Uterus (tissue), 4 donors: ENCODE data around the gene GPATCH2. TPM values are rescaled to one million over a fixed set of nuclear protein-coding genes. Genes with fewer than 3 reads are reported as not detected.

Experiments
- DNase-seq, 2 donors: peaks; one replicate each; pipeline ENCODE4 v3.0.0-alpha.2; 2019 to 2020
- H3K27ac ChIP-seq, 2 donors: fragments of 200-600 bp; sonication (generic); 1 replicate in 1 of 2; 2 replicates in 1 of 2; pipeline ENCODE4 v1.5.1; 2016 to 2018
- H3K27me3 ChIP-seq, 2 donors: fragments of 200-600 bp; sonication (generic); one replicate each; pipeline ENCODE4 v1.5.1; 2018 to 2019; ENCODE audit warnings: control low read depth in 1 of 2
- H3K36me3 ChIP-seq, 2 donors: fragments of 200-600 bp; sonication (generic); one replicate each; pipeline ENCODE4 v1.5.1; 2019; ENCODE audit warnings: control low read depth in 1 of 2
- H3K4me1 ChIP-seq, 2 donors: fragments of 200-600 bp; sonication (generic); one replicate each; pipeline ENCODE4 v1.5.1; 2018 to 2019; ENCODE audit warnings: control low read depth in 1 of 2
- H3K4me3 ChIP-seq, 2 donors: fragments of 200-600 bp; sonication (generic); 1 replicate in 1 of 2; 2 replicates in 1 of 2; pipeline ENCODE4 v1.5.1; 2018 to 2019; ENCODE audit warnings: mild to moderate bottlenecking in 1 of 2
- H3K9me3 ChIP-seq, 2 donors: fragments of 200-600 bp; sonication (generic); one replicate each; pipeline ENCODE4 v1.5.1; 2019; ENCODE audit warnings: control low read depth in 1 of 2
- CTCF ChIP-seq, 4 experiments: fragments of 200-600 bp in 2 of 4; fragments of 450-650 bp in 2 of 4; sonication (generic) in 2 of 4; IDR thresholded peaks; one replicate each; pipeline ENCODE4 v1.5.1; 2016 to 2019; ENCODE audit warnings: antibody characterized with exemption in 4 of 4, mild to moderate bottlenecking in 2 of 4, moderate library complexity in 1 of 4
- POLR2A ChIP-seq, 2 donors: fragments of 450-650 bp; IDR thresholded peaks; one replicate each; pipeline ENCODE4 v1.6.1; 2016; ENCODE audit warnings: antibody characterized with exemption in 2 of 2, mild to moderate bottlenecking in 1 of 2, moderate library complexity in 1 of 2
- intact Hi-C: fragments of 100-400 bp; cut with DNase I; formaldehyde crosslinking; loops from one replicate; pipeline ENCODE4 v1.15.1; 2023; ENCODE audit warnings: low total_unique reads
- total RNA-seq, 4 donors: library from RNA; depleted of rRNA in 3 of 4; stranded (reverse); fragments of >200 nt in 3 of 4; gene quantifications; one replicate each; pipeline versions ENCODE4 v1.1.0 to v1.2.4, GENCODE V29; 2014 to 2023
- donor health status: DM: yes; HTN: yes; CAD: no.

Gene GPATCH2
- total RNA-seq, 4 donors from 2014 or later = 13.1 to 50.3 (median 19.2) TPM

DNA sequence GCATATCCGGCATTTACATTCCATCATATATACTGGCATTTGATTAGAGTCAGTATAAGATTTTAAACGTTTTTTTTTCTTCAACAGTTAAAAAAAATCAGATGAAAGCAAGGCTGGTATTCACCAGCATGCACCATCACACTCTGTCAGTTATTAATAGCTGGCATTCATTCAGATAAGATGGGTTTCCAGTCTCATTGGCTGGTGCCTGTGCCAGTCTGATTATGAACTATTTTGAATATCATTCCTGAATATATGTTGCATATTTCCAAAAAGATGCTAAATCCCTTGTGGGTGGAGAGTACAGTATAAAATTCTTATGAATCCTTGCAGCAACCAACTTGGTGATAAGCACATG, 211.7 kb downstream of the GPATCH2 start:
- H3K27me3 ChIP-seq = no peaks in the 10 kb centered on the region
- no peak for DNase-seq
- H3K4me3 ChIP-seq = no peak overlapping the region
- H3K27ac ChIP-seq = no peak overlapping the region
- intact Hi-C loops = no loop called here
- H3K4me1 ChIP-seq = no peaks in the 10 kb centered on the region
- TF ChIP-seq CTCF (IDR thresholded peaks at IDR 0.05) (no peak), POLR2A (IDR thresholded peaks at IDR 0.05) (no peak)
- H3K36me3 ChIP-seq = no peaks in the 10 kb centered on the region
- no peaks in the 10 kb centered on the region for H3K9me3 ChIP-seq

DNA sequence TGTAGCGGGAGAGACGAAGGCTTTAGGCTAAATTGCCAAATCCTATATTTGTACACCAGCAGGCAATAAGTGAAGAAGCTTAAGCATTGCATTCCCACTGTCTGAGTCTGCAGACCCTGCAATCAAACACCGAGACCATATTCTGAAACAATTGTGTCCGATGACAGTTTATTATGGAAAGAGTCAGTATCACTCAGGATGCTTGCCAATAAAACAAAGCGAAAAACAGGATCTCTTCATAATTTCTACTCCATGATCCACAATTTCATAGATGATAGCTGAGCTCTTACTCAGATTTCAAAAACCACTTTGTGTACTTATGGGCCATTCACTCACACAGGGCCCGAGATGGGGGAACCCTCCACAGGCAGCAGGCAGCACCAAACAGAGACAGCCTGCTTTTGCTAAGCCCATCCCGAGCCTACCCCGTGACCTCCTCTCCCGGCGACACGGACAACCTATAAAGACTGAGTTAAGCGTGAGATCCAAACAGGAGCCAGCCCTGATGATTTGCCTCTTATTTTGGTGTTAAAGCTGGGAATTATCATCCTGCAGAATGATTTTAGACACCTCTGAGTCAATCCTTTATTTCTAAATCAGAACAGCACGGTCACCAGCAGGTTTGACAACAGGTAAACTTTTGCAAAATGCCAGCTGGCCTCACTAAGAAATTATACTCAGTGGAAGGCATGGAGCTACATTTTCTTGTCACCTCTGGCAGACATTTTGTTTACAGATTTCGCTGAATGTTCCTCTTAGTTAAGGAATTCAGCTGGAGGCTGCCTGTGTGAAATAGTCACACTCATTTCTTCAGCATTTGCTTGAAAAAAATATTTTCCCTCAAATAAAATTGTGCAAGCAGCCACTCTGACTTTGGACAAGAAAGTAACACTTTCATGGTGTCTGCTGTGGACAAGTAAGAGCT, 212.4 kb downstream of the GPATCH2 start:
- H3K27ac ChIP-seq = no peak overlapping the region

GRCh38 chr1:217417363-217417762, 213.5 kb downstream of the GPATCH2 start:
- no peaks in the 10 kb centered on the region for H3K4me1 ChIP-seq
- no peaks in the 10 kb centered on the region for H3K27me3 ChIP-seq
- no peak overlapping the region for H3K4me3 ChIP-seq
- H3K27ac ChIP-seq = no peak overlapping the region
- no peaks in the 10 kb centered on the region for H3K9me3 ChIP-seq
- intact Hi-C loops = no loop called here
- no peak for TF ChIP-seq POLR2A (IDR thresholded peaks at IDR 0.05)
- no peak for TF ChIP-seq CTCF (IDR thresholded peaks at IDR 0.05)
- DNase-seq = no peak
- no peaks in the 10 kb centered on the region for H3K36me3 ChIP-seq

More for the DNA sequence above, 212.4 kb downstream of the GPATCH2 start:
- Histone ChIP-seq H3K4me3 (no peak overlapping the region), H3K27me3 (no peaks in the 10 kb centered on the region), H3K36me3 (no peaks in the 10 kb centered on the region), H3K4me1 (no peaks in the 10 kb centered on the region), H3K9me3 (no peaks in the 10 kb centered on the region)
- intact Hi-C loops = no loop called here
- TF ChIP-seq POLR2A (IDR thresholded peaks at IDR 0.05) (no peak), CTCF (IDR thresholded peaks at IDR 0.05) (no peak)
- DNase-seq = no peak

DNA sequence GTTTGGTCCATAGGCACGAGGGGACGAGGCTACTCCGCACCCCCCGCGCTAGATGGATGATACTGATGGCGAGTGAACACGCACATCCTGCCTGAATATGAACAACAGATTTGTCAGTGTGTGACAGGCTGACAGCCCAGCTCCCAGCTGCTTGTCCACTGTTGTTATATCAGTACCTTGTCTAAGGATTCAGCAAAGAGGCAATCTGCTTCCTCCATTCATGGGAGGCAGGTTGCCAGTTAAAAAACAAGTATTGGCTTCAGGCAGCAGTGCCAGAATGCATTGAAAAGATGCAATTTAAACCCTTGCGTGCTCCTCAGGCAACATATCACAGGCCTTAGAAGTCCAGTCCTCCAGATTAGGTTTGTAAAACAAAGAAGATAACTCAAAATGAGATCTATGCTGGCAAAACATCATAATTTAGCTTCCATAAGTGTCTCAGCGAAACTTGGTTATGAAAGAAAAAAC, 223.3 kb downstream of the GPATCH2 start:
- Histone ChIP-seq H3K4me3 (no peak overlapping the region), H3K4me1 (no peaks in the 10 kb centered on the region), H3K36me3 (no peaks in the 10 kb centered on the region), H3K9me3 (no peaks in the 10 kb centered on the region), H3K27me3 (no peaks in the 10 kb centered on the region), H3K27ac (no peak overlapping the region)
- intact Hi-C loops = no loop called here
- DNase-seq = no peak
- TF ChIP-seq POLR2A (IDR thresholded peaks at IDR 0.05) (no peak), CTCF (IDR thresholded peaks at IDR 0.05) (no peak)

- no peak for DNase-seq
- H3K27ac ChIP-seq = no peak overlapping the region
- H3K4me3 ChIP-seq = no peak overlapping the region
- H3K36me3 ChIP-seq = no peaks in the 10 kb centered on the region
- H3K9me3 ChIP-seq = no peaks in the 10 kb centered on the region
- H3K4me1 ChIP-seq = no peaks in the 10 kb centered on the region
- intact Hi-C loops = no loop called here
- no peaks in the 10 kb centered on the region for H3K27me3 ChIP-seq
- TF ChIP-seq CTCF (IDR thresholded peaks at IDR 0.05) (no peak), POLR2A (IDR thresholded peaks at IDR 0.05) (no peak)
These were observed 227.7 kb downstream of the GPATCH2 start for GRCh38 chr1:217403026-217403720.
